Esophagus muscularis mucosa (tissue), 4 donors: Measurements from ENCODE around the gene HDDC2. TPM values are rescaled to one million over a fixed set of nuclear protein-coding genes. Genes with fewer than 3 reads are reported as not detected.

Experiments
- DNase-seq: peaks from one replicate; pipeline ENCODE4 v3.0.0-alpha.2; 2017; ENCODE audit errors: extremely low spot score
- H3K27ac ChIP-seq, 4 donors: fragments of 200-600 bp; sonication (generic); replicated peaks in 1 of 4; 1 replicate in 3 of 4; 2 replicates in 1 of 4; pipeline ENCODE4 v1.5.1; 2016 to 2019; ENCODE audit warnings: mild to moderate bottlenecking in 1 of 4
- H3K27me3 ChIP-seq, 4 donors: fragments of 200-600 bp; sonication (generic); one replicate each; pipeline versions ENCODE4 v1.5.1 to v1.6.0; 2016 to 2019
- H3K36me3 ChIP-seq, 4 donors: fragments of 200-600 bp; sonication (generic); one replicate each; pipeline ENCODE4 v1.5.1; 2016 to 2019
- H3K4me1 ChIP-seq, 4 donors: fragments of 200-600 bp; sonication (generic); one replicate each; pipeline ENCODE4 v1.5.1; 2016 to 2019
- H3K4me3 ChIP-seq, 4 donors: fragments of 200-600 bp; sonication (generic); 1 replicate in 2 of 4; 2 replicates in 2 of 4; pipeline ENCODE4 v1.5.1; 2016 to 2019; ENCODE audit warnings: mild to moderate bottlenecking in 4 of 4, moderate library complexity in 1 of 4
- H3K9me3 ChIP-seq, 4 donors: fragments of 200-600 bp; sonication (generic); 1 replicate in 3 of 4; 2 replicates in 1 of 4; pipeline ENCODE4 v1.5.1; 2016 to 2019
- CTCF ChIP-seq, 3 experiments: fragments of 200-600 bp in 2 of 3; fragments of 450-650 bp in 1 of 3; sonication (generic) in 2 of 3; IDR thresholded peaks; one replicate each; pipeline ENCODE4 v1.5.1; 2017 to 2019; ENCODE audit warnings: antibody characterized with exemption in 3 of 3, mild to moderate bottlenecking in 2 of 3, moderate library complexity in 1 of 3
- EP300 ChIP-seq: sonication (generic); formaldehyde crosslinking; IDR thresholded peaks from one replicate; pipeline ENCODE4 v1.6.1; 2017; ENCODE audit warnings: antibody characterized with exemption
- POLR2A ChIP-seq: fragments of 450-650 bp; IDR thresholded peaks from one replicate; pipeline ENCODE4 v1.6.1; 2017; ENCODE audit warnings: antibody characterized with exemption, moderate library complexity, mild to moderate bottlenecking, low read depth
- POLR2AphosphoS5 ChIP-seq, 2 donors: sonication (generic); formaldehyde crosslinking; IDR thresholded peaks; one replicate each; pipeline ENCODE4 v1.6.1; 2017; ENCODE audit warnings: antibody characterized with exemption in 2 of 2
- WGBS: methylation state at CpG from one replicate; pipeline ENCODE4 v1.1.5; 2018; 5-methylcytosine and 5-hydroxymethylcytosine counted together
- intact Hi-C: fragments of 100-400 bp; cut with DNase I; formaldehyde crosslinking; loops from one replicate; pipeline ENCODE4 v1.15.1; 2023
- total RNA-seq, 4 donors: library from RNA; depleted of rRNA; stranded (reverse); fragments of >200 nt; gene quantifications; one replicate each; pipeline versions ENCODE4 v1.1.0 to v1.2.1, GENCODE V29; 2016

Gene HDDC2
- 10 to 100 TPM; 29.6 to 47.7 (median 38.4) TPM for total RNA-seq

GRCh38 chr6:125301435-125302391, at the start of gene HDDC2:
TSS of gene HDDC2 (minus strand) at chr6:125301967. CDS start at chr6:125301932, 35 bp downstream.
- WGBS, result 17% methylated on average over 19 of the region's 67 CpGs
- Histone ChIP-seq H3K9me3 (no peaks in the 10 kb centered on the region), H3K4me3 (peak within 1 kb of the TSS; percentile 66 to 93 (median 86)), H3K27me3 (no peaks in the 10 kb centered on the region), H3K4me1 (peaks cover 16 to 26% (median 22%) of the 10 kb centered on the region in 4 donors), H3K36me3 (peaks cover 0 to 31% (median 17%) of the 10 kb centered on the region in 4 donors), H3K27ac (peak within 1 kb of the TSS; percentile 90 to 96 (median 94))
- TF ChIP-seq EP300 (no peak), POLR2AphosphoS5 (IDR thresholded peaks at IDR 0.05) (peak; percentile 55 to 63)
- peak; percentile 93 for DNase-seq
- intact Hi-C loops, result loop anchor here (10.0 kb wide), 1 partner anchor 653 kb away; the partner anchor contains the start of gene HINT3

GRCh38 chr6:125346926-125347563, 45.3 kb upstream of the HDDC2 start:
- Histone ChIP-seq H3K4me3 (peak overlapping the region in 2 of 4 donors; percentile 7 to 11), H3K27me3 (no peaks in the 10 kb centered on the region), H3K27ac (no peak overlapping the region), H3K9me3 (no peaks in the 10 kb centered on the region), H3K4me1 (no peaks in the 10 kb centered on the region), H3K36me3 (no peaks in the 10 kb centered on the region)
- intact Hi-C loops, result no loop called here
- TF ChIP-seq EP300 (no peak), POLR2A (no peak), POLR2AphosphoS5 (IDR thresholded peaks at IDR 0.05) (no peak), CTCF (IDR thresholded peaks at IDR 0.05) (no peak)
- DNase-seq, result no peak
- WGBS, result 77% methylated on average over 11 of the region's 11 CpGs

GRCh38 chr6:125346201-125346925, 44.6 kb upstream of the HDDC2 start:
- H3K4me3 ChIP-seq, result peak overlapping the region in 3 of 4 donors; percentile 7 to 12 (median 11)
- no peak for DNase-seq
- TF ChIP-seq POLR2AphosphoS5 (IDR thresholded peaks at IDR 0.05) (no peak), CTCF (IDR thresholded peaks at IDR 0.05) (no peak), EP300 (no peak)
- H3K27me3 ChIP-seq, result no peaks in the 10 kb centered on the region
- H3K9me3 ChIP-seq, result no peaks in the 10 kb centered on the region
- intact Hi-C loops, result no loop called here
- H3K4me1 ChIP-seq, result no peaks in the 10 kb centered on the region
- 53% methylated on average over 11 of the region's 11 CpGs for WGBS
- H3K36me3 ChIP-seq, result no peaks in the 10 kb centered on the region
- H3K27ac ChIP-seq, result peak overlapping the region in 1 of 4 donors; percentile 37

- H3K4me1 ChIP-seq, result peaks cover 0 to 11% (median 0%) of the 10 kb centered on the region in 4 donors
- TF ChIP-seq CTCF (IDR thresholded peaks at IDR 0.05) (no peak), POLR2A (no peak), EP300 (no peak), POLR2AphosphoS5 (IDR thresholded peaks at IDR 0.05) (no peak)
- H3K4me3 ChIP-seq, result no peak overlapping the region
- H3K27ac ChIP-seq, result no peak overlapping the region
- no peaks in the 10 kb centered on the region for H3K36me3 ChIP-seq
- no peaks in the 10 kb centered on the region for H3K27me3 ChIP-seq
- no peaks in the 10 kb centered on the region for H3K9me3 ChIP-seq
- WGBS, result 87% methylated on average over 2 of the region's 2 CpGs
- intact Hi-C loops, result no loop called here
- no peak for DNase-seq
Measured at GRCh38 chr6:125341460-125341859, 39.7 kb upstream of the HDDC2 start.
